Neural cell (in vitro differentiated cells): ENCODE data around the gene SLC6A2.

ENCODE experiments used
- POLR2AphosphoS5 ChIP-seq: IDR thresholded peaks from 2 replicates; pipeline ENCODE4 v1.6.1; 2012
- RAD21 ChIP-seq: fragments of 450-650 bp; conservative IDR thresholded peaks from 2 replicates; pipeline ENCODE4 v1.6.1; 2014; ENCODE audit warnings: antibody characterized with exemption, mild to moderate bottlenecking, moderate library complexity
- TAF1 ChIP-seq: IDR thresholded peaks from 2 replicates; pipeline ENCODE4 v1.6.1; 2012; ENCODE audit warnings: low read depth
- TF ChIP-seq, protein P1 (sequence below): fragments of 450-650 bp; IDR thresholded peaks from 2 replicates; pipeline ENCODE4 v1.5.1; 2014; ENCODE audit warnings: antibody characterized with exemption, mild to moderate bottlenecking, moderate library complexity; ENCODE audit not compliant: poor library complexity, severe bottlenecking

- TF ChIP-seq, protein P1, sequence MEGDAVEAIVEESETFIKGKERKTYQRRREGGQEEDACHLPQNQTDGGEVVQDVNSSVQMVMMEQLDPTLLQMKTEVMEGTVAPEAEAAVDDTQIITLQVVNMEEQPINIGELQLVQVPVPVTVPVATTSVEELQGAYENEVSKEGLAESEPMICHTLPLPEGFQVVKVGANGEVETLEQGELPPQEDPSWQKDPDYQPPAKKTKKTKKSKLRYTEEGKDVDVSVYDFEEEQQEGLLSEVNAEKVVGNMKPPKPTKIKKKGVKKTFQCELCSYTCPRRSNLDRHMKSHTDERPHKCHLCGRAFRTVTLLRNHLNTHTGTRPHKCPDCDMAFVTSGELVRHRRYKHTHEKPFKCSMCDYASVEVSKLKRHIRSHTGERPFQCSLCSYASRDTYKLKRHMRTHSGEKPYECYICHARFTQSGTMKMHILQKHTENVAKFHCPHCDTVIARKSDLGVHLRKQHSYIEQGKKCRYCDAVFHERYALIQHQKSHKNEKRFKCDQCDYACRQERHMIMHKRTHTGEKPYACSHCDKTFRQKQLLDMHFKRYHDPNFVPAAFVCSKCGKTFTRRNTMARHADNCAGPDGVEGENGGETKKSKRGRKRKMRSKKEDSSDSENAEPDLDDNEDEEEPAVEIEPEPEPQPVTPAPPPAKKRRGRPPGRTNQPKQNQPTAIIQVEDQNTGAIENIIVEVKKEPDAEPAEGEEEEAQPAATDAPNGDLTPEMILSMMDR, result no peak
- TF ChIP-seq POLR2AphosphoS5 (no peak), TAF1 (no peak), RAD21 (no peak)
Measured at GRCh38 chr16:55613613-55614335, 42.0 kb upstream of the SLC6A2 start.
